CD4-positive, alpha-beta T cell treated with Interleukin-4 for 1 hour (primary cell): ENCODE results near the gene TPM1.

Experiments
- DNase-seq, 2 donors: peaks; one replicate each; pipeline ENCODE4 v3.0.0-alpha.2; 2020 to 2022

Gene TPM1

DNA sequence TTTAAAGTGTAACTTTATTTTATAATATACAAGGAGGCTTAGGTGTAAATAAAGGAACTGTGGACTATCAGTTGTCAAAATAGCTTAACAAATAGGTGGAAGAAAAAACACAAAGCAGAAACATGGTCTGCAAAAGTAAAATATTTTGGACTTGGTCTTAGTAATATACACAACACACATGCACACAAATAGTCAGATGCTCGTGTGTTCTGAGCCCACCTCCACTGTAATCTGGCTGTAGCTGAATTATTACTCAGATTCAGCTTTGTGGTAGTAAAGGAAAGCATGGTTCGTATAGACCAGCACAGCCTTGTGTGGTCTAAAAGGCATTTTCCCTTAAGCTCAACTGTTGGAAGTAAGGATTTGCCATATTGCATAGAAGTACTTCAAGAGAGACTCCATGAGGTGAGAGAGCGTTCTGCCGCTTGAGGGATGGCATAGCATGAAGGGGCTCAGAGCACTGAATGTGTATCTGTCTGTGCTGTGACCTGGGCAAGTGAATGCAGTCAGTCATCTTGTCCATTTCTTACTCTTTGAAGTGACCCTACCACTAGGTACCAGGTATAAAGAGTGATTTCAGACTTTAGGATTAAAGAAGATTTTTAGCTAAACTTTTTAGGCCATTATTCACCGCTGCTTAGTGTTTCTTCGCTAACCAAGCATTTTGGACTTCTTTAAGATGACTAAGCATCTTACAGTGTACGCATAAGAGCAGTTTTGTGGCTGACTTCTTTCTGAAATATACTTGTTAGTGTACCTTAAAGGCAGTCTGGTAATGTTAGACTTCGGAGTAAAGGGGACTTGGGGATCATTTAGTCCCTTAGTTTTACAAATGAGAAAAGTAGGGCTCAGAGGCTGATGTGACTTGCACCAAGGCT, 15.2 kb downstream of the TPM1 start:
- DNase-seq: no peak

DNA sequence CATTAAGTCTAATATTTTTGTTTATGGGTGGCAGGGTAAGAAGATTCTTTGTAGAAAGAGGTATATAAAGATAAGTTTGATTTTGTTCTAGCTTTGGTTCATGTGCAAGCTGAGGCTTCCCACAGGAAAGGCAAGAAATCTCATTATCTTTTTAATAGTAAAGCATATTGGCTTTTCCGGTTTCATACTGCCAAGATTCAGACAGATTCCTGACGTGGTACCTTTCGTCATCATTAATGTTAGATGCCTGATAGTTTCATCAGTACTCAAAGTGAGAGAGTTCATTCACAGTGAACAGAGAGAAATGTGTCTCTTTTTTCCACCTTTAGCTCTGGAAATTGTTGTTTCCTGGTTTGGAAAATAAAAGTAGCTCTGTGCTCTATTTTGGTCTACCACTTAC, 16.5 kb downstream of the TPM1 start:
- DNase-seq: no peak

DNA sequence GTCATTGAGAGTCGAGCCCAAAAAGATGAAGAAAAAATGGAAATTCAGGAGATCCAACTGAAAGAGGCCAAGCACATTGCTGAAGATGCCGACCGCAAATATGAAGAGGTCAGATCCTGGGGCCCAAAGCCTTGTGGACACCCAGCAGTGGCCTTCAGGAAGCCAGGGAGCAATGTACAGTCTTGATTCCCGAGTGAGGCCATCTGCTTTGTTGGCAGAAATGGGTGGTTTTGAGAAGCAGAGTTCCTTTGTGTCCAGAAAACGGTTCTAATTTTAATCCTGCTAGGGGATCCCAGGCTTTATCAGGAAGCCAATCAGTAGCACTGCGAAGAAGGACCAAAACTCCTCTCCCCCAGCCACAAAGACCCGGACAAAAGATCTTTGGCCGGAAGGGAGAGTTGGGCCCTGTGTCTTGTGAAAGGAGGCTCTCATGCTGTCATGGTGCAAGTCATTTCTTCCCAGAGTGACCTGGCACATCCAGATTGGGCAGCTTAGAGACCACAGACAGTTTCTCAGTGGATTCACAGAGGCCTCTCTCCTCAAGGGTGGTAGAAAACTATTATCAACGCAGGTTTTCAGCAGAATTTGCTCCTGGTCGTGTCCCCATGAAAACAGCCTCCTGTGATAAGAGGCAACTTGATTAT, 17.1 kb downstream of the TPM1 start:
- DNase-seq: no peak

DNA sequence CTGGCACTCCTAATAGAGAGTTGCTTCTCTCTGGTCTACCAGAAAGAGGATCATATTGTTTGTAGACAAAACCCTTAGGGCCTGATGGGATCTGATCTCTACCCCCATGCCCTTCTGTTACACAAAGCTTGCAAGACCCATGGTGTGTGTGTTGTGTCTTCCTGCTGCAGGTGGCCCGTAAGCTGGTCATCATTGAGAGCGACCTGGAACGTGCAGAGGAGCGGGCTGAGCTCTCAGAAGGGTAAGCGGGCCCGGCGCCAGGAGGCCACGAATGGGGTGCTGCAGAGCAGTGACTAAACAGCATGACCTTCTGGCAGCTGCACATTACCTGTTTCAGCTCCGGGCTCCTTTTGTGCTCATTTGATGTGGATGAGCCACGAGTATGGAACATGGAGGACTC, 18.2 kb downstream of the TPM1 start:
- no peak for DNase-seq

DNA sequence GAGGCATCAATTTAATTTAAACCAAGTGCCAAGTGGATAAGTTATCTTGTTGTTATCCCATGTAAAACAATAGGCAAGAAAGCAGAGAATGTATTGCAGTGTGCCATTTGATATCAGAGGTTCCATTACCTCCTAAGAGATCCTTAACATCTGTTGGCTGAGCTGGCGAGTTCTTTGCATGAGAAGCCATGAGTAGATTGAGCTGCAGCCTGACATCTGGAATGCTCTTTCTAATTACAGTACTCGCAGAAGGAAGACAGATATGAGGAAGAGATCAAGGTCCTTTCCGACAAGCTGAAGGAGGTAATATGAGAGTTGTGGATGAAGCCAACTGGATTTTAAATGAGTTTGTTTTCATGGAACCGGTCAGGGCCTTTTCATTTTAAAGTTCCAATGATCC, 19.4 kb downstream of the TPM1 start:
- no peak for DNase-seq

DNA sequence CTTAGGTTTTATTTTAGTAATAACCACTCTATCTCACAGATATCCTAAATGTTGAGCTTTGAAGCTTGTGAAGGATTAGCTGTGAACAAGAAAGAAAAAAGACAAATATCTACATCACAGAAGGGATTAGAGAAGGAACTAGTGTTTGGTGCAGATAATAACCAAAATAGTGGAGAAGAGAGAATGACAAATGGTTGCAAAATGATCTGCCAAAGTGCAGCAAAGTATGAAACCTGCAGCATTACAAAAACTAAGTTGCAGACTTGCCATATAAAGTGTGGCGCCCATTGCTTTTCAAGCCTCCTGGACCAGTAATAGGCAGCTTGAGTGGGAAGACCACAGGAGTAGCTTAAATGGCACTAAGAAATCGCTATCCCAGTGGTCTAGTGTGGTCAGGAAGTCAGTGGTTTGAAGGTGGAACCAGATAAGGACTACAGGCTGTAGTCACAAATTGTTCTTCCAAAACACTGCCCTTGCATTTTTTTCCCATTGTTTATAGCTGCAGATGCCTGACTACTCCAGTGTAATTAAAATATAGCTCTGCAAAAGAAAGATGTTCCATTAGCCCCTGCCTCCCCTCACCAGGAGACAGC, 20.7 kb downstream of the TPM1 start:
- DNase-seq: no peak

DNA sequence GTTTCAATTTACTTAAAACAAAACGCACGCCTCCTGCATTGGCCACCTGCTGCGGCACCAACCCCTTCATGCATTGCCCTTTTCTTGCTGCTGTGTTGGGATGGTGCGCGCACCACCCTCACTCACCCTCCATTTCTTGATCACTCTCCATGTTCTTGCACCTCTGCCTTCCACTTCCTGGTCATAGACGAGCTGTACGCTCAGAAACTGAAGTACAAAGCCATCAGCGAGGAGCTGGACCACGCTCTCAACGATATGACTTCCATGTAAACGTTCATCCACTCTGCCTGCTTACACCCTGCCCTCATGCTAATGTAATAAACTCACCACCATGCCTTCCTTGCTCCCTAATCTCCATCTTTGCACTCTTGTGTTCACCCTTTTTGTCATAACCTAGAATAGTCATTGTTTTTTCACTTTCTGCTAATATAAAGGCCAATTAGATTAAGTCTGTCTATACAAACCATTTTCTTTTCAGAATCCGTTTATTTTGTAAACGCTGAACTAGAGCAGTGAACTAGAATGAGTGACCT, 21.4 kb downstream of the TPM1 start:
- DNase-seq: no peak

DNA sequence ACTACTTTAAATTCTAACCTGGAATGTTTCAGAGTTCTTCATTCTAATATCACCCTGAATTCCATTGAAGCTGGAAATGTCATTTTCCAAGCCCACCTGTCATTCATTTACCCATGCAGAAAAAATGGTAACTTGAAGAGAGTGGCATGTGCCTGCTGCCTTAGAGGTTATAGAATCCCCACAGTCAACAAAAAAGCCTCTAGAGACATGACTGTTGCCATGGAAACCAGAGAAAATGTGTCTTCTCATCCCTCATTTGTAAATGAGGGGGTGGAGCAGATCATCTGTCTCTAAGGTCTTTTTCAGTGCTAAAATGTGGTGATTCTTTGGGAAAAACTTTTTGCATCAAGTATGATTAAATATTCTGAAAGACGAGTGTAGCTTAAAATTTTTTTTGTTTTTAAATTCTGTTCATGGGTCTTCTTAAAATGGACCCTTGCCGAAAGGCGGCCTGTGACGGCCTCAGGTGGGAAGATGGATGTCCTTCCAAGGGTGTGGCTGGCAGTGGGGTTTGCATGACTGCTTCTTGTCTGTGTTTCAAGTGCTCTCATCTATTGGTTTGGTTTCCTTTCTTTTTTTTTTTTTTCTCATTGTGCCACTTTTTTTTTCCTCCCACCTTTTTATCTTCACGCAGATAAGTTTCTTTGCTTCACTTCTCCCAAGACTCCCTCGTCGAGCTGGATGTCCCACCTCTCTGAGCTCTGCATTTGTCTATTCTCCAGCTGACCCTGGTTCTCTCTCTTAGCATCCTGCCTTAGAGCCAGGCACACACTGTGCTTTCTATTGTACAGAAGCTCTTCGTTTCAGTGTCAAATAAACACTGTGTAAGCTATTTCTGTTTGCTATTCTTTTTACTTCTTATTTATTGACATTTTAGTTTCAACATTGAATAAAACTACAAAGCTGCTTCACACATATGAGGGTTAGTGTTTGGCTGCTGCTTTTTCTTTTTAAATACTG, 23.0 kb downstream of the TPM1 start:
- no peak for DNase-seq

DNA sequence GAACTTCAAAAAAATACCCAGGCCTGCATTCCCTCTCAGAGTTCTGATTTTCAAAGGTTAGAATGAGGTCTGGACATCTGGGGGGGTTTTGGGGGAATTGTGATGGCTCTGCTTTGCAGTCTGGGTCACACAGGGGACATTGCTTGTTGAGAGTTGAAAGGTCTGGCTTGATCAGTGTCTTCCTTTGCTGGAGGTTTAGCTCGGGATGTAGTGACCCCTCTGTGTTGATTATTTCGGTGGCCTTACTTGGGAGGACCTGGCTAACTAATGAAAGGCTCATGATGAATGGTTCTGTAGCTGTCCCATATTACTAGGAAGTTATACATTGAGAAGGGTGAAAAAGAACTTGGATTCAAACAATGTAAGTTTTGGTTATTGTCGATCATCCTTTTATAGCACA, 23.7 kb downstream of the TPM1 start:
- DNase-seq: no peak

DNA sequence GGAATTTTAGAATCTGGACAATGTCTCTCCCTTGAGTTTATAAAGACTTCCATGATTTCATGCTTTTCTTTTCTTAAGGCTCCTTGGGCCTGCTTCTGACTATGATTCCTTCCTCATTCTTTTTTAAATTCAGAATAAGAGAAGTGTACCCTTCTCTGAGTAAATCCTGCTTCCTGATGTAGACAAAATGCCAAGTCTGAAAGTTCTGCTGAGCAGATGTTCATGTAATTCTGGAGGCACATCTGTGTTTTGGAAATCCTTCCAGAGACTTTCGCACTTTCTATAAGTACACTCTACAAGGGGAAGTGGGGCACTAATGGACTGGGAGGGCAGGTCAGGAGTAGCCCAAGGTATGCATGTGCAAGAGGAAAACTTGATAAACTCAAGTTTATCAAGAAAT, 24.8 kb downstream of the TPM1 start:
- DNase-seq: no peak

DNA sequence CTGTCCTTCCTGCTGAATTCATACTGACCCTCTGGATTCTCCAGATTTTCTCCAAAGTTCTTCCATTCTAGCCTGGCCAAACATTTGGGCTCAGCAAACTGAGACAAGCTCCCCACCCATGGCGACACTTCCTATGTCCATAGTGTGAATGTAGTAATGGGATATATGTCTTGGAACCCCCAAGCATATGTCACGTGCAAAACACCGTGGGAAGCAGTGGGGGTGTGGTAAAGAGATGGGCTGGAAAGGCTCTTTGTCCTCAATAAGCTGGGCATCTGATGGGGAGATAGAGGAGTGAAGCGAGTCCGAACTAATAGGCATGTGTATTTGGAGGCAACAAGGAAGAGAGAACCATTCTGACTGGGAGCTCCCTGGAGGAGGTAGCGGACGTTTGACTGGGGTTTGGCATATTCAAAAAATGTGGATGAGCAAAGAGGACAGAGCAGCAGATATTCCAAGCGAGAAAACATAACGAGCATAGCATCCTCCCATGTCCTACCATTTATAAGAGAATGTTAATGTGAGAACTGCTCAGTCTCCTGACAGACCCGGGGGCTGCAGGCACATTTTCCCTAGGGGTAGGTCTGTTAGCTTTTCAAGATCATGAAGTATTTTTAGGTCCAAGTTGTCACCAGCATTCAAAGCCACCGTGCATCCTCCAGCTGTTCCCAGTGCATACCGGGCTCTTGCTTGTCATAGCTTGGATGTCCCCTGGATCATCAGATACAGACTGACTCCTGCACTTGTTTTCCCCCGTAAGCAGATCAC, 25.6 kb downstream of the TPM1 start:
- DNase-seq: no peak

DNA sequence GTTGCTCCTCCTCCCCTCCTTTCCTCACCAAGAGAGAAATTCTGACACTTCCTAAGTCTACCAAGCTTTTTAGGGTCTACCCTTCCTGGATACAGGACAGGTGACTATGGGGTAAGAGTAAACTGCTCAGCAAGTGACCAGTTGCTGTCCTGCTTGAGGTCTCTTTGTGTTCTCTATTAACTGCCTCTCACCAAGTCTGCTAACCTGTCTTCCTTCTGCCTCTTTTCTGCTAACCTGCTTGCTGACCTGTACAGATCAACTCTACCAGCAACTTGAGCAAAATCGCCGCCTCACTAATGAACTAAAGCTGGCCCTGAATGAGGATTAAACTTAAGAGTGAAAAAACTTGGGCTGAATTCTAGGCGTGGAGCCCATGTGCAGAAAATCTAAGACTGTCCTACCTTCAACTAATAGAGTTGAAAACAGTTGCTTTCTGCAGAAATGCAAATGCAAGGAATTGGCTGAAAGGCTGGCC, 27.1 kb downstream of the TPM1 start:
- no peak for DNase-seq

DNA sequence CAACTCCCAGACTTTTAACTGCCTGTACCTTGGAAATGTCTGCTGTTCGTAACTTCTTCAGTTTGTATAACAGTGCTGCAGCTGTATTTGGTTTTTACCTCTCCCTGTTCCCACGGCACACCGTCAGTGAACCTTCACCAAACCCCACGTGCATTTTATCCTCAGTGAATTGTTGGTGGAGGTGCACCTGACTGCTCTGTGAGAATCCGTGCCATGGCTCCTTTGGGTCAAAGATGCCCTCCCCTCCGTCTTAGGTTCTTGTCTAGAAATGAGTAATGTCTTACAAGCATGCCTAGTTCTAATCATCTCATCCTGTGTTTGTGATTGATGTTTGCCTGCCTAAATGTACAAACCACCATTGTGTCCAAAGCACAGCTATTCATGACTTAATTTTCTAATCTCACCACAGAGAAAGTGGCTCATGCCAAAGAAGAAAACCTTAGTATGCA, 28.2 kb downstream of the TPM1 start:
- no peak for DNase-seq

DNA sequence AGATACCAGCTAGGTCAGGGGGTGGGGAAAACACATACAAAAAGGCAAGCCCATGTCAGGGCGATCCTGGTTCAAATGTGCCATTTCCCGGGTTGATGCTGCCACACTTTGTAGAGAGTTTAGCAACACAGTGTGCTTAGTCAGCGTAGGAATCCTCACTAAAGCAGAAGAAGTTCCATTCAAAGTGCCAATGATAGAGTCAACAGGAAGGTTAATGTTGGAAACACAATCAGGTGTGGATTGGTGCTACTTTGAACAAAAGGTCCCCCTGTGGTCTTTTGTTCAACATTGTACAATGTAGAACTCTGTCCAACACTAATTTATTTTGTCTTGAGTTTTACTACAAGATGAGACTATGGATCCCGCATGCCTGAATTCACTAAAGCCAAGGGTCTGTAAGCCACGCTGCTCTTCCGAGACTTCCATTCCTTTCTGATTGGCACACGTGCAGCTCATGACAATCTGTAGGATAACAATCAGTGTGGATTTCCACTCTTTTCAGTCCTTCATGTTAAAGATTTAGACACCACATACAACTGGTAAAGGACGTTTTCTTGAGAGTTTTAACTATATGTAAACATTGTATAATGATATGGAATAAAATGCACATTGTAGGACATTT, 28.9 kb downstream of the TPM1 start:
- no peak for DNase-seq

DNA sequence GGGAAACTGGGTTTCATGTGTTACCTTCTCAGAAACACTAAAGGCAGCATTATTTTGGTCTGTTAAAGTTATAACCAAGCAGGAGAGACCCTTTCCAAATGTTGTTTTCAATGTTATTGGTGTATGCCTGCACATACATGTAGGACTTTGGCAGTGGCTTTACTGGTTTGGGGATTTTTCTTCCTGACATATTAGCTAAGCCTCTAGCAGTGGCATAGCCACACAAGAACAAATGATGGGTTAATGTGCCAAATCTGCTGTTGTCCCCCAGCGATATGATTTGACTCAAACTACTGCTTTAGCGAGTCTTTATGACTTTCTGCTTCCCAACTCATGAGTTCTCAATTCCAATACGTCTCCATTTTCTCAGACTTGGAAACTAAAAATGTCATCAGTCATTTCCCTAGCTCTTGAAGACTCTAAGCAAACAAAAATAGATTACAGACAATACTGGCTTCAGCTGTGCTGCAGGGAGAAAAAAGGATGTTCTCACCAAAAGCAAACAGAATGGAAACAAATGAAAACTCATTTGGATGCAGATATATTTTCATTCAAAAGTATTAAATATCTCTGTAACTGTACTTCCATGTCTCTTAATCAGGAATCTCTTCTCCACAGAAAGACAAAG, 29.6 kb downstream of the TPM1 start:
- DNase-seq: no peak

DNA sequence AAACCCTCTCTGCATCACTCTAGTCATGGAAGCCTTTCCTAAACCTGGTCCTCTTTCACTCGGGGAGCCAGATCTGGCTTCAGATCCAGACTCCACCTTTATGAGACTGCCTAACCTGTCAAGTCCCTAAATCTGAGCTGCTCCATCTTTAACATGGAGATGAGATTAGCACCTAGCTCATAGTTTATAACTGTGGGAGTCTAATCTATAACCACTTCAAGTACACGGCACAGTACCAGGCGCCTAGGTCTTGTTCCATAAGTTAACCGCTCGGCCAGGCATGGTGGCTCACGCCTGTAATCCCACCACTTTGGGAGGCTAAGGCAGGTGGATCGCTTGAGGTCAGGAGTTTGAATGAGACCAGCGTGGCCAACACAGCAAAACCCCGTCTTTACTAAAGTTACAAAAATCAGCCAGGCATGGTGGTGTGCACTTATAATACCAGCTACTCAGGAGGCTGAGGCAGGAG, 30.3 kb downstream of the TPM1 start:
- no peak for DNase-seq

DNA sequence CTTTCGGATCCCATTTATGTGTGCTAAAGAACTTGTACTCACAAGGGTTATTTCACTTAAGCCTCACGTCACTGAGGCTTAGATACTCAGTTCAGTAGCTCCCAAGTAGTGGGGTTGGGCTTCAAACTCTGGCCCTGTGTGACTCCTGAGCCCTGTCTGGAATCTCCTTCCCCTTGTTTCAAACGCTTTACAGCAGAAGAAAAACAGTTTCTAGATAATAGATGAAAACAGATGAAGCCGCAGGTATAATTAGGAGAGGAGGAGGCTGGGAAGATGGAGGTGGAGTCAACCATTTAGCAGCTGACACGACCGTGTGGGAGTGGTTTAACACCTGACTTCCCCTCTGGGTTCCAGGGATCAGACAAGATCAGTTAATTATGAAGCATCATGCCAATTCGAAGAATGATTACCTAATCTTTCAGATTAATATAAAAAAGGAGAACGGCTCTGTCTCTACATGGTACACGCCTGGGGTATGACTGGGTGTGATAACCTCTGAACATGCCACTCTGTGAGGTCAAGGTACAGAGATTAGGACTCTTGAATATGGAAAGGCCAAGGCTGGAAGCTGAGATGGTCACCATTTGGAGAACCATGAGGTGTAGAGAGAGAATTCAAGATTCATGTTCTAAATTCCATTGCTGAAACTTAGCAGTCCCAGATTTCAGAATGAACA, 31.1 kb downstream of the TPM1 start:
- DNase-seq: no peak

DNA sequence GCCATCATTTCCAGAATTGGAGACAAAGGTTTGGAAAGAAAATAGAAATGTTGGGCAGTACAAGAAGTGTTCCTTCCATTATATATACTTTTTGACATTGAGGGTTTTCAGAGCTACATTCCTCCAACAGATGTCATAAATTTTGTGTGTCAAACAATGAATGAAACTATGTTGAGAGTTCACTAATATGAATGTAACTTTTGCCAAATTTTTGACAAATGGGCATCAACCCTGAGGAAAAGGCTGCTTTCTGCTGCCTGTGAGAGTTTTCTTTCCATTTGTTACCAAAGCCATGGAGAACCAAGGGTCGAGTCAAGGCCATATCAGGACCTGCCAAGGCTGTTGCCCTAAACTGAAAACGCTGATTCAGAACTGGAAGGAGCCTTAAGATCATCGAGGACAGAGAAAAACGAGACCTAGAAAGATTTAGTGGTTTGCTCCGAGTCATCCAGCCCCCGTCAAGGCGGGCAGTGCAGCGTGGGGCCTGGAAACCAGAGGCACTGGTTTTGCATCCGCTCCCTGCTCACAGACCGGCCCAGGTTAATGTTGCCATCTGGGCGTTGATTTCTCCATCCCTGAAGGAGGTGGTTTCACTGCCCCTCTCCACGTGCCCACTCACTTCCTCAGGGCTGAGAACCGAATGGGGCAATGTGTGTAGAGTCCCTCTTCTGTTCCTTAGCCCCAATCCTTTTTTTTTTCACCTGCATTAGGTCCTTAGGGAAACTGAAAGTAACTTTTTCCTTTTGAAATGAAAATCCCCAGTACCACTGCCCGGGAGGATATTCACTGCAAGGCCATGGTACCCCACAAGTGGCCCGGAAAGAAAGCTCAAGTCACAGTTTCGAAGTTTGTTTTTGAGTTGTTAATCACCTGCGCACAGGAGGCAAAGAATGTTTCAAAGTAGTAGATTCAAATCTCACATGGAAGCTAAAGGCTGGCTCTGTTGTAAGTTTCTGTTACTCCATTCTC, 32.8 kb downstream of the TPM1 start:
- no peak for DNase-seq
